NCI-H82 (cell line): ENCODE measurements around the gene SLC39A13.

Experiments used
- DNase-seq: peaks from one replicate; lab custom pipeline; 2025; lab: John Stamatoyannopoulos, UW

The SLC39A13 gene

DNA sequence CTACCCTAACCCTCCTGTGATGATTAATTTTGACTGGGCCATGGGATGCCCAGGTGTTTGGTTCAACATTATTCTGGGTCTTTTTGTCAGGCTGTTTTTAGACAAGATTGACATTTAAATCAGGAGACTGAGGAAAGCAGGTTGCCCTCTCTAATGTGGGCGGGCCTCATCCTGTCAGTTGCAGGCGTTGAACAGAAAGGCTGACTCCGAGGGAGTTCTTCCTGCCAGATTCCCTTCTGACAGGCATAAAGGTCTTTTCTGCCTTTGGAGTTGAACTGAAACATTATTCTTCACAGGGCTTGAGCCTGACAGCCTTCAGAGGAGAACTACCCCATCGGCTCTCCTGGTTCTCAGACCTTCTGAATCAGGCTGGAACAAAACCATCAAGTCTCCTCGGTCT lies 22.1 kb downstream of the SLC39A13 start:
- DNase-seq, result no peak

DNA sequence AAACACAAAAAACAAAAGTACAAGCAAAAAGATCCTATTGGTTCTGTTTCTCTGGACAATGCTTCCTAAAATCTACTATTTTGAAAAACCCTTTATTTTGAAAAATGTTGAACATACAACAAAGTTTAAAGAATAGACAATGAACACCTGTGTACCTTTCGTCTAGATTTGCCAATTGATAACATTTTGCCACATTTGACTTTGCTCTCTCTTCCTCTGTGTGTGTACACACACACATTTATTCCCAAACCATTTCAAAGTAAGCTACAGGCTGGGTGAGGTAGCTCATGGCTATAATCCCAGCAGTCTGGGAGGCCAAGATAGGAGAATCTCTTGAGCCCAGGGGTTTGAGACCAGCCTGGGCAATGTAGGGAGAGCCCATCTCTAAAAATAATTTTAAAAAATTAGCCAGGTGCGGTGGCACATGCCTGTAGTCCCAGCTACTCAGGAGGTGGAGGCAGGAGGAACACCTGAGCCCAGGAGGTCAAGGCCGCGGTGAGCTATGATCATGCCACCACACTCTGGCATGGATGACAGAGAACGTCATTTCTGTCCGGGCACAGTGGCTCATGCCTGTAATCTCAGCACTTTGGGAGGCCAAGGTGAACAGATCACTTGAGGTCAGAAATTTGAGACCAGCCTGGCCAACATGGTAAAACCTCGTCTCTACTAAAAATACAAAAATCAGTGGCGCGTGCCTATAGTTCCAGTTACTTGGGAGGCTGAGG lies 23.1 kb downstream of the SLC39A13 start:
- no peak for DNase-seq

DNA sequence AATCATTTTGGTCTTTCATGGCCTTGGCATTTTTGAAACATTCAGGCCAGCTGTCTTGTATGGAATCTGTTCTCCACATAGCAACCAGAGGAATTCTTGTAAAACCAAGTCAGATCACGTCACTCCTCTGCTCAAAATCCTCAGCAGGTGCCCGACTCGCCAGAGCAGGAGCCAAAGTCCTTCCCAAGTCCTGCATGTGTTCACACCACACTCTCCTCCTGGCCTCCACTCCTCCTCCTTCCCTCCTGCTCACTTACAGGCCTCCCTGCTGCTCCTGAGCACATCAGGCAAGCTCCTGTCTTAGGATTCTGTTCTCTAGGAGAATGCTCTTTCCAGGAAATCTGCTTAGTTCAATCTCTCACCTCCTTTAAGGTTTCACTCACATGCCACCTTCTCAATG lies 24.8 kb downstream of the SLC39A13 start:
- no peak for DNase-seq

DNA sequence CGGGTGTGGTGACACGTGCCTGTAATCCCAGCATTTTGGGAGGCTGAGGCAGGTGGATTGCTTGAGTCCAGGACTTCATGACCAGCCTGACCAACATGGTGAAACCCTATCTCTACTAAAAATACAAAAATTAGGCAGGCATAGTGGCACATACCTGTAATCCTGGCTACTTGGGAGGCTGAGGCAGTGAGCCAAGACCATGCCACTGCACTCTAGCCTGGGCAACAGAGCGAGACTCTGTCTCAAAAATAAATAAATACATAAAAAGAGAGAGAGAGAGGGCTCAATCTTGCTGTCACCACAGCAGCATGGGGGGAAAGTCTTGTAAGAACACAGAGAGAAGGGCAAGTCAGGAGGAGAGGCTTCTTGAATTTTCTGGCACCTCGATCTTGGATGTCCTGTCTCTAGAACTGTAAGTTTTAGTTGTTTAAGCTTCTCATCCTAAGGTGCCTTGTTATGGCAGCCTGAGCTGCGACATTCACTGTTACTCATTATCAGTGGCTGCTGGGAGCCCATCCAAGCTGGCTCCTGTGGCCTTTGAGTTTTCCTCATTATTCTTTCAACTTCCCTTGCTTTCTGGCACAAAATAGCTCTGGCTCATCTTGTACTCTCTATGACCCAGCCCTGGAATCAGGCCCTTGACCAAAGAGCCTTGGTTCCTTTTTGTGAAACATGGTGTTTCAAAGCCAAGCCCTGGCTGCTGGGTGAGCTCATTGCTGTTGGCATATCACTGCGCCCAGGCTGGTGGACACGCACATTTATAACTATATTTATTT lies 25.8 kb downstream of the SLC39A13 start:
- no peak for DNase-seq

DNA sequence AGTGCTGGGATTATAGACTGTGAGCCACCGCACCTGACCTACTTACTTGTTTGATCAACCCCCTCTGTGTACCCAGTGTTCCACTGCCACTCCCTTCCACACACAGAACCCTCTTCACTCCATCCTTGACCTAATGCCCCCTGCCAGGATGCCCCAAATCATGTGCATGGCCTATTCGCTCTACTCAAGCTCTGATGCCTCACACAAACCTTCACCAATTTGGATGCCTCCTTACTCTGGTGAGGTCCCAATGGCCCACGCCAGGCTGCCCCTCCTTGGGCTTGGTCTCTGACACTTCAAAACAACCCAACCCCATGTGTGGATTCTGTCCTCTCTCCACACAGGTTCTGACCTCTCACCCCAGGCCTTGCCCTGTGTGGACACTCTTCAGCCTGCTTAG lies 27.3 kb downstream of the SLC39A13 start:
- no peak for DNase-seq

DNA sequence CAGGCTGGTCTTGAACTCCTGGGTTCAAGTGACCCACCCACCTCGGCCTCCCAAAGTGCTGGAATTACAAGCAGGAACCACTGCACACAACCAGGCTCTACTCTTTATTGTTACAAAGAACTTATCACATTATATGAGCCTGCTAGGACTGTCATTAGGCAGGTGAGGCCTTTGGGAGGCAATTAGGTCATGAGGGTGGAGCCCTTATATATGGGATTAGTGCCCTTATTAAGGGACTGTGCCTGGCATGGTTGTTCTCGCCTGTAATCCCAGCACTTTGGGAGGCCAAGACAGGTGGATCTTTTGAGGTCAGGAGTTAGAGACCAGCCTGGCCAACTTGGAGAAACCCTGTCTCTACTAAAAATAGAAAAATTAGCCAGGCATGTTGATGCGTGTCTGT lies 28.3 kb downstream of the SLC39A13 start:
- DNase-seq, result no peak

DNA sequence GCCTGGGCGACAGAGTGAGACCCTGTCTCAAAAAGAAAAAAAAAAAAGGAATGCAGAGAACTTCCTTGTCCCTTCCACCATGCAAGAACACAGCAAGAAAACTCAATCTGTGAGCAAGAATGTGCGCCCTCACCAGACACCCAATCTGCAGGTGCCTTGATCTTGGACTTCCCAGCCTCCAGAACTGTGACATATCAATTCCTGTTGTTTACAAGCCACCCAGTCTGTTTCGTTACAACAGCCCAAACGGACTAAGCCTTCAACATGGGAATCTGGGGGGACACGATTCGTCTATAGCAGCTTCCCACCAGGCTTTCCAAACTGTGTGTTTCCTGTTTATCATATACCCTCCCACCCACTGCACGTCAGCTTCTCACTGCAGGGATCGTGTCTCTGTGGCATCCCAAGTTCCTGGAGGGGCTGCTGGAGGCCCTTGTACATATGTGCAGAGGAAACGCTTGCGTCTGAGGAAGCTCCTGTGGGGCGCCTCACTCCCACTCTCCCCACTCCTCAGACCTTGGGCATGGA lies 28.9 kb downstream of the SLC39A13 start:
- no peak for DNase-seq

DNA sequence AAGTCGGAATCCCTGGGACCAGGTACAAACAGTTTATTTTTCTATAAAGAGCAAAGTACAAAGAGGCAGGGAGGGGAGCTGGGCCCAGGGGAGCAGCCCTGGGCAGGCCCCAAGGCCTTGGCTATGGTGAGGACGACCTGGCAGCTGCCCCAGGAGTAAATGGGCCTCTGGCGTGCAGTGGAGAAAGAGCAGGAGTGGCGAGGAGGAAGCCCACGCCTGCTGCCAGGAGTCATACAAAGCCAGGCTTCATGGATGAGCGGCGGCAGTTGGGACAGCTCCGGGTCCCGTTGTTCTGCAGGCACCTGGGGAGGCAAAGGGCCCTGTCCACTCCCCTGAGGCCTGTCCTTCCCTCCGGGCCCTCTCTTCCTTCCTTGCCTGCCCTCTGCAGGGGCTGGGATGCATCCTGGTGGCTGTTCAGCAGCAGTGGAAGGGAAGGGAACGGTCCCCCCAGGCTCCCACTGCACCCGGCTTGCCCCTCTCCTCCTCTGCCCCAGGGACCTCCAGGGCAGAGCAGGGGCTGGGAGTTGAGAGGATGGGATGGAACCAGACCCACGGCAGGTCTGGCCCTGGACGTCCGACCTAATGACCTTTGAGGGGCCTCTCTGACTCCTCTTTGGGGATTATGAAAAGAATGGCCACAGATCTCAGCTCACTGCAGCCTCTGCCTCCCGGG lies 29.5 kb downstream of the SLC39A13 start:
- no peak for DNase-seq

DNA sequence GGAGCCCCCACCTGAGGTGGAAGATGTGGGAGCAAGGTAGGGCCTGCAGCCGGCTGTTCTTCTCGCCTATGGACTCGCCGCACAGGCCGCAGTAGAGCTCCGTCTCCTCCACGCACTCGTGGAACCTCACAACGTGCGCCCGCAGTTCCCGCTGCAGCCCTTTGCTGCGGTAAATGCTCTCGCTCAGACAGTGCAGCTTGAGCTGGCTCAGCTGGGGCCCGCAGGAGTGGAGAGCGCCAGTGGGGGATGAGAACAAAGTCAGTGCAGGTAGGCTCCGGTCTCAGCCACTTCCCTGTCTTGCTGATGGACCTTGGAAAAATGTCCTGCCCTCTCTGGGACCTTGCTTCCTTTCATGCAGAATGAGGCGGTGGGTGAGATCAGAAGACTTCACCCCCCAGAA lies 30.3 kb downstream of the SLC39A13 start:
- no peak for DNase-seq

DNA sequence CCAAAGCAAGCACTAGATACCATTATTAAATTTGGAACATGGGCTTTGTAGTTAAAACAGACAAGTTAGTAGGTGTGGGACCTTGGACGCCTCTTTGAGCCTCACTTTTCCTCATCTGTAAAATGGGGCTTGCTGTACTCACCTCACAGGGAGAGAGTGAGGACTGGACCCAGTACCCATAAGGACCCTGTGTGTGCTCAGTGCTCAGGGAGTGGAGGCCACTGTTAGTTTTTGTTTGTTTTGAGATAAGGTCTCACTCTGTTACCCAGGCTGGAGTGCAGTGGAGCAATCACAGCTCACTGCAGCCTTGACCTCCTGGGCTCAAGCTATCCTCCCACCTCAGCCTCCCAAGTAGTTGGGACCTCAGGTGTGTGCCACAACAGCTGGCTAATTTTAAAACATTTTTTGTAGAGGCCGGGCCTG lies 31.7 kb downstream of the SLC39A13 start:
- DNase-seq, result no peak

DNA sequence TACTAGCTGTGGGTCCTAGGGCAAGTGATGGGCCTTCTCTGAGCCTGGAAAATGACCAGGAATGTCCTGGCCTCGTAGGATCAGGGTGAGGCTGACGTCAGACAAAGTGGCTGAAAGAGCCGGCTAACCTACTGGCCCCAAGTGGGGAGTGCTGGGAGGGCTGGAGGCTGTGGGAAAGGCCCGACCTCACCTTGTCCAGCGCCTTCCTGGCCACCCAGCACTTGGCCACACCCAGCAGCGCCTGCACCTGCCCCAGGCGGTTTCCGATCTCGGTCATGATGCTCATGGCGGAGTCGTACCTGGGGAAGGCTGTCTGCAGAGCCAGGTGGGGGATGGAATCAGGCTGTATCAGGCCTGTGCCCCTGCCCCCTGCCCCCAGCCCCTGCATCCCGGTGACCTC lies 33.0 kb downstream of the SLC39A13 start:
- DNase-seq, result no peak

DNA sequence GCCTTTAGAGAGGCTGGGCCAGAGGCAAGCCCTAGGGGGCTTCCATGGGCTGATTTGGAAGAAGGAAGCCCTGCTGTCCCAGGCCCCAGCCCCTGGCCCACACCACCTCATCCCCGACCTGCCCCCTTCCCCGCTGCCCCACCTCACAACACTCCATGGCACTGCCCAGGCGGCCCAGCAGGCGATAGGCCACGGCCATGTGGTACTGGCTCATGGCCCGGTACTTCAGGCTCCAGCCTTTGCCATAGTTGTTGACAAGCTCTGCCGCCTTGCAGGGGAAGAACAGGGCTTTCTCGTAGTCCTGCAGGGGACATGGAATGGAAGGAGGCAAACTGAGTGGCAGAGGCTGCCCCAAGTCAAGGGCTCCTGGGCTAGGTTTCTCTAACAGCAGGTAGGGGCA lies 34.1 kb downstream of the SLC39A13 start:
- DNase-seq, result no peak

DNA sequence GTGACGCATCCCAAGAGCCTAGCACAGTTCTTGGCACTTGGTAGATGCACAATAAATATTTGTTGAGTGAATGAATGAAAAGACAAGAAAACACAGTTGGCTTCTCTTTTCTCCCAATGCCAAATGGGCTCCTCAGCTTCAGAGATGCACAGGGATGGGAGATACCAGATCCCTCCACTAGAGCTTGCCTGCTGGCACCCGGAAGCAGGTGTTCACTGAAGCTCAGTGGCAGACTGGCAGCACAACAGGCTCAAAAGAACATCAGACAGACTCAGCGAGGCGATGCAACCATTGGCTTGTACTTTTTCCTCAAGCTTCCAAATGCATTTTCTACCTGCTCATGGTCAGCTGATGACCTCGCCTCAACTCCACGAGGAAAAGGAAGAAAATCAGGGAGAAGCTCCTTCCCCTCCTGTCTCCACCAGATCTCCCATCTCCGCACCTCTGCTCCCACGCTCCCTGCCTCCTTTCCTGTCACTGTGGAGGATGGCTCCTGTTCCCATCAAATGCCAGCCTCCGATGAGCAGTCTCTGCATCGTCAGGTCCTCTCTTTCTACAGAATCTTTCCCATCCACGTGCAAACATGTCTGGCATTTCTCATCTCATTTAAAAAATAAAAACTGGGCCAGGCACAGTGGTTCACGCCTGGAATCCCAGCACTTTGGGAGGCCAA lies 34.8 kb downstream of the SLC39A13 start:
- DNase-seq, result peak; percentile 47

DNA sequence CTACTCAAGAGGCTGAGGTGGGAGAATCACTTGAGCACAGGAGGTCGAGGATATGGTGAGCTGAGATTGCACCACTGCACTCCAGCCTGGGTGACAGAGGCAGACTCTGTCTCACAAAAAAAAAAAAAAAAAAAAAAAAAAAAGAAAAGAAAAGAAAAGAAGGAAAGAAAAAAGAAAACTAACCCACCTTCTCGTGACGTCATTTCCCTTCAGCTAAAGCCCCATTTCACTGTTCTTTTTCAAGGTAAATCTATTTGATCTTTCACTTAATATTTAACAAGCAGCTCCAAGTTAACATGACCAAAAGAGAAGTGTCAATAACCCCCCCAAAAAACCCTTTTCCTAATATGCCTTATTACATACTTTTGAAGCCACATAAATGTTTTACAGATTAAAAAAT lies 35.4 kb downstream of the SLC39A13 start:
- no peak for DNase-seq

DNA sequence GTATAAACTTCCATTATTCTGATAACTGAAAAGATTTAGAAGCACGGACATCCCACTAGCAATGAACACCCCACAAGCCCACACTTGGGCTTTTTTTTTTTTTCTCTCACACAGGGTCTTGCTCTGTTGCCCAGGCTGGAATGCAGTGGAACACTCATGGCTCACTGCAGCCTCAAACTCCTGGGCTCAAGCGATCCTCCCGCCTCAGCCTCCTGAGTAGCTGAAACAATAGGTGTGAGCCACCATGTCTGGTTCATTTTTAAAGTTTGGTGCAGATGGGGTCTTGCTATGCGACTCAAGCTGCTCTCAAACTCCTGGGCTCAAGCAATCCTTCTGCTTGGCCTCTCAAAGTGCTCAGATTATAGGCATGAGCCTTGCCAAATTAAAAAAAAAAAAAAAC lies 37.5 kb downstream of the SLC39A13 start:
- DNase-seq, result no peak

DNA sequence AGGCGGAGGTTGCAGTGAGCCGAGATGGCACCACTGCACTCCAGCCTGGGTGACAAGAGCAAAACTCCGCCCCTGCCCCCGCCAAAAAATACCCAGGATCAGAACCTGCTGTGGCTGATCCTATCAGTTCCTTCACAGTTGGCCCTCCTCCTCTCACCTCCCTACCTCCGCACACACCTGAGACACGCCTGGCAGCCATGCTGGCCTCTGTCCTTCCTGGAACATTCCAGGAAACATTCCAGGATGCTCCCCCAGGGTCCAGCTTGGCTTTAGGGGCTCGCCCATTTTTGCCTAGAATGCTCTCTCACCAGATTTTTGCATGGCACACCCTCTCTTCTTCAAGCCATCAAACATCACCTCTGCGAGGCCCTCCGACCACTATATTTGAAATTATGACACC lies 38.4 kb downstream of the SLC39A13 start:
- no peak for DNase-seq

DNA sequence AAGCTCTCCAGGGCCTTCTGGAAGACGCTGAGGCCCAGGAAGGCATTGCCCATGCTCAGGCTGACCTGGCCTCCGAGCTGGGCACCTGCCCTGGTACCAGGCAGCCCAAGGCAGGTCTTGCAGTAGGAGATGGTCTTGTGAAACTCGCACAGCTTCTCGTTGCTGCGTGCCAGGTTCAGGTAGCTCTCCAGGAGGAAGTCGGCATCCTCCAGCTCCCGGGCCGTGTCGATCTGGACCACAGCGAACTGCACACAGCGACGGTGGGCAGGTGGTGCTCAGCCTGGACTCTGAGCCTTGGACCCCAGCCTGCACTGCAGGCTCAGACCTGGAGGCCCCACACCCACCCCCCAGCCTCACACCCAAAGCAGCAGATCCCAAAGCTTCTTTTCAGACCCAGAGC lies 39.5 kb downstream of the SLC39A13 start:
- DNase-seq, result no peak

DNA sequence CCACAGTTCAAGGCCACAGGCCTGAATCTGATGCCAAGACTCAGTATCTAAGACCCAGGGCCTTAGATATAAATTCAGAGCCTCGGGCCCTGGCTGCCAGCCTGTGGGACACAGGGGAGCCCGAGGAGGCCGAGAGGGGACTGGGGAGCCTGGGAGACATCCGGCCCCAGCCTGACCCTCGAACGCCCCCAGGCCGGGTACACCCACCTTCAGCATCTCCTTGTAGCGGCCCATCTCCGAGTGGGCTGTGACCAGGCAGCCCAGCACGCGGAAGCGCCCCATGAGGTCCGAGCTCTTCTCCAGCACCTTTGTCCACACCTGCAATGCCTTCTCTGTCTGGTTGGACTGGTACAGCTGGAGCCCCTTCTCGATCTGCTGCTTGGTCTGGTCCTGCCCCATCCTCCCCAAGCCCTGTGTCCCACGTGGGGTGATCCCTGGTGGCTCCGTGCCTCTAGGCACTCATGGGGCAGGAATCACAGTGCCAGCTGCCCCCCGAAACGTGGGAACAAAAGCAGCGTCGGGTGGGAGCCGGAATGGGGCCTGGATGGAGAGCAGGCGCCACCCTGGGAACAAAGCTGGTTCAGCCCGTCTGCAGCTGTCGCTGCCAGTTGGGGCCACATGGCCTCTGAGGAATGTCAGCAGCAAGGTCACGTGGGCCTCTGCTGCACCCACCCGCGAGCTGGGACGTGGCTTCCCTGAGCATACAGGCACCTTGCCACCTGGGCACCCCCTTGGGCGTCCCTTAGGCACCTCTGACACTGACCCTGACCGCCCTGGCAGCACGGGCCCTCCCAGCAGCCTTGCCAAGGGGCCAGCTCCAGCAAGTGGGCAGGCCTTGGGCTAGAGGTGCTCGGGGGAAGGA lies 40.4 kb downstream of the SLC39A13 start, which contains the start of gene RAPSN:
Gene RAPSN, minus strand, starts transcription at position 571 of the 862 bp plus-strand sequence. Its CDS starts 172 bp downstream, at position 399.
- DNase-seq, result no peak

DNA sequence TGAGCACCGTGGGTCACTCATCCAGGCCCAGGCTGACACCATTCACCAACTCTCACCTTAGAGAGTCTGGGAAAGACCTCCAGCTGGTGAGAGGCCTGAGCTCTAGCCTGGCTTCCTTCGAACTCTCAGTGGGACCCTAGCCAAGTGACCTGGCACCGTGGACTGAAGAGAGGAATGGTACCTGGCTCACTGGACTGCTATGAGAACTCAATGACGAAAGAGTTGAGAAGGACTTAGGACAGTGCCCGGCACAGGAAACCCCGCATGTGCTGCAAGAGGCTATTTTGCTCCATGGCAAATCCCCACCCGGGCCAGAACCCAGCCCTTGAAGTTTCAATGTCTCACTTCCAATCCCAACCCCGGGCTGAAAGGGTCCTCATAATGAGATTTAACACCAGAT lies 41.2 kb downstream of the SLC39A13 start:
- no peak for DNase-seq

DNA sequence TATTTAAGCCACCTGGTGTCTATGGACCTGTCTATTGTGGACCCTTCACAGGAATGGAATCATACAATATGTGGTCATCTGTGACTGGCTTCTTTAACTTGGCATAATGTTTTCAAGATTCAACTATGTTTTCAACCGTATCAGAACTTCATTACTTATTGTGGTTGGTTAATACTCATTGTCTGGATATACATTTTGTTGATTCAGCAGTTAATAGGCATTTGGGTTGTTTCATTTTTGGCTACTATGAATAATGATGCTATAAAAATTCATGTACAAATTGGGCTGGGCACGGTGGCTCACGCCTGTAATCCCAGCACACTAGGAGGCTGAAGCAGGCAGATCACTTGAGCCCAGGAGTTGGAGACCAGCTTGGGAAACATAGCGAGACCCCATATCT lies 43.0 kb downstream of the SLC39A13 start:
- no peak for DNase-seq

DNA sequence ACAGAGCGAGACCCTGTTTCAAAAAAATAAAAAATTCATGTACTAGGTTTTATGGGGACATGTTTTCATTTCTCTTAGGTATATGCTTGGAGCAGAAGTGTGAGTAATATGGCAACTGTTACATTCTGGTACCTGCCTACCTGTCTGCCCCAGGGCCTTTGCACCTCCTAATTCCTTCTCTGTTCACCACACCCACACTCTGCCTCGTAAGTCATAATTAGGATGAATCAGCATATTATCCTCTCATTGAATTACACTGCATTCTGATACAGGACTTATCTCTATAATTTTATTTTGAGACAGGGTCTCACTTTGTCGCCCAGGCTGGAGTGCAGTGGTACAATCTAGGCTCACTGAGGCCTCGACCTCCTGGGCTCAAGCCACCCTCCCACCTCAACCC lies 43.6 kb downstream of the SLC39A13 start:
- DNase-seq, result no peak
